Transverse colon (tissue), 4 donors: ENCODE data around the gene LXN.

Source experiments
- EP300 ChIP-seq: sonication (generic); formaldehyde crosslinking; IDR thresholded peaks from one replicate; pipeline ENCODE4 v1.6.1; 2017; ENCODE audit warnings: antibody characterized with exemption, low read depth
- POLR2A ChIP-seq: fragments of 450-650 bp; IDR thresholded peaks from one replicate; pipeline ENCODE4 v1.6.1; 2016; ENCODE audit warnings: antibody characterized with exemption, mild to moderate bottlenecking, moderate library complexity
- POLR2AphosphoS5 ChIP-seq, 3 donors: sonication (generic); formaldehyde crosslinking; IDR thresholded peaks; one replicate each; pipeline ENCODE4 v1.6.1; 2016; ENCODE audit warnings: antibody characterized with exemption in 3 of 3
- TF ChIP-seq, protein P1 (sequence below), 5 experiments: fragments of 200-600 bp in 3 of 5; fragments of 450-650 bp in 2 of 5; sonication (generic) in 3 of 5; IDR thresholded peaks; 1 replicate in 2 of 5; 2 replicates in 3 of 5; pipeline ENCODE4 v1.5.1; 2016 to 2017; ENCODE audit warnings: antibody characterized with exemption in 5 of 5, inconsistent platforms in 3 of 5, mild to moderate bottlenecking in 2 of 5, moderate library complexity in 1 of 5

DNA sequence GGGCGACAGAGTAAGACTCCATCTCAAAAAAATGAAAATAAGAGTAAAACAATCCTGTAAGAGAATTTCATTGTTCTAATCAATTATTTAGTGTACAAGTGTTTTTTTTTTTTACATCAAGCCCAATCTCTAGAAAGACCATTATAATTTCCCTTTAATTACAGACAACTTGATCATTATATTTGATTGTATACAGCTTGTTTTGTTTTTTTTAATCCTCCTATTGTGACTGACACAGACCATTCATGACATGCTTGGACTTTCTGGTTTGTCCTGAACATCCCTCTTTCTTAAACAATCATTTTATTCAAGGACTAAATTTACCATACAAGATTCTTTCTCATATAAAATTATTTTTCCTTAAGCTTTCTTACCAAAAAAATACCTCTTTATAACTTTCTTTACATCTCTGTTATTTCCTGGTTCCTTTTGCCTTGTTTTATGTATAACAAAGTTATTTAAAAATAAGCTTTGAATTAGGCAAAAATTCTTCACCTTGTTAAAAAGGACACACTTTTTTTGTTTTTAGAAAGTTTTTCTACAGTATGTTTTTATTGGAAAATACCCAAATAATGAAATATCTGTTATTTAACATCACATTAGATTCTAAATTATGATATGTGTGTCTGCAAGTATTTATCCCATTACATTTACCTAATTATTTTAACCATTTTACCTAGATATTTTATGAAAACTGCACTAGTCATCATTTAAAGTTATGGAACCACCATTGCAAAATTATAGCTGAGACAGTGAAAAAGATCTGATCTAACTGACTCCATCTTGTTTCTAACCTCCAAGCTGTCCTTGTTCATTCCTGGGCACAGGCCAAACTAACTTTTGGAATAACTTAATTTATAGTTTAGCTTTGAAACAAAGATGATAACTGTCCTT, 54.2 kb downstream of the LXN start:
- TF ChIP-seq, protein P1, sequence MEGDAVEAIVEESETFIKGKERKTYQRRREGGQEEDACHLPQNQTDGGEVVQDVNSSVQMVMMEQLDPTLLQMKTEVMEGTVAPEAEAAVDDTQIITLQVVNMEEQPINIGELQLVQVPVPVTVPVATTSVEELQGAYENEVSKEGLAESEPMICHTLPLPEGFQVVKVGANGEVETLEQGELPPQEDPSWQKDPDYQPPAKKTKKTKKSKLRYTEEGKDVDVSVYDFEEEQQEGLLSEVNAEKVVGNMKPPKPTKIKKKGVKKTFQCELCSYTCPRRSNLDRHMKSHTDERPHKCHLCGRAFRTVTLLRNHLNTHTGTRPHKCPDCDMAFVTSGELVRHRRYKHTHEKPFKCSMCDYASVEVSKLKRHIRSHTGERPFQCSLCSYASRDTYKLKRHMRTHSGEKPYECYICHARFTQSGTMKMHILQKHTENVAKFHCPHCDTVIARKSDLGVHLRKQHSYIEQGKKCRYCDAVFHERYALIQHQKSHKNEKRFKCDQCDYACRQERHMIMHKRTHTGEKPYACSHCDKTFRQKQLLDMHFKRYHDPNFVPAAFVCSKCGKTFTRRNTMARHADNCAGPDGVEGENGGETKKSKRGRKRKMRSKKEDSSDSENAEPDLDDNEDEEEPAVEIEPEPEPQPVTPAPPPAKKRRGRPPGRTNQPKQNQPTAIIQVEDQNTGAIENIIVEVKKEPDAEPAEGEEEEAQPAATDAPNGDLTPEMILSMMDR (IDR thresholded peaks at IDR 0.05), result no peak
- TF ChIP-seq POLR2AphosphoS5 (IDR thresholded peaks at IDR 0.05) (no peak), POLR2A (no peak), EP300 (no peak)
